HG03196 (cell line): ENCODE results near the gene BORA.
"Not testable (repeated sequence)": the region's sequence is repeated elsewhere in the genome, so short reads cannot be mapped to it uniquely, and the experiment has no call there.

Experiments used
- ATAC-seq: cut with Tn5 transposase; IDR thresholded peaks from one replicate; pipeline ENCODE4 v1.9.1; 2021; ENCODE audit not compliant: unreplicated experiment

Gene BORA

DNA sequence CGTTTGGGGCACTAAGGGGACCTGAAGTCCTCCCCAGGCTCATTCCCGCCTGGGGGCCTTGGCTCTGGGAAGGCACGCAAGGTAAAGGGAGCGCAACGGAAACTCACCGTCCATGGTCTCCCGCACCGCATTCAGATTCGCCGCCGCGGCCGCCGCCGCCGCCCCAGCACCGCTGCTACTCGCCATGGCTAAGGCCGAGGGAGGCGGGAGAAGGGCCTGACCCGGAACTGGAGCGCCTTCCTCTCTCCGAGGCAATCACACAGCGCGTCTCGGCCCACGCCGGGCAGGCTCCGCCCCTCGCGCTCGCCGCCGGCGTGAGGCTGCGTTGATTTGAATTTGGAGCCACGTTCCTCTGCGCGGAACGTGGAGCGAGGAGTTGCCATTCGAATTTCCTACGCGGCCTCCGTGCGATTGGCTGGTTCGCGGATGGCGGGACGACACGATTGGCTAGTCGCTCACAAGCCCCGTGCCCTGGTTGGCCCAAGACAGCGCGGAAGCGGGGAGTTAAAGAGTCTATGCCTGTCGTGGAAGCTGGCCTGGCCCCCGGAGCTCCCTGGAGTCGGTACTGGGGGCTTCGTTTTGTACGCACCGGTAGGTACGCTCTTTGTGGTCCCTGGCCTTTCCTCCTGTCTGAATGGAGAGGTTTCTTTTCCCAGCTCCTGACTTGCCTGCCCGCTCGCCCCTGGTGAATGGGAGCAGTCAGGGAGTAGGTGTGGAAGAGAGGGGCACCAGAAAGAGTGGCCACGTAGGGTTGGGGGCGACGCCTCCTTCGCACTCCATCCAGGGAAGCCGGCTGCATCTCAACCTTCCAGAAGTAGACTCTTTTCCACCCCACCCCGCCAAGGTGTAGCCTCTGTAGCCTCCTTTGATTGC, at the start of gene BORA, which contains the start of gene MZT1:
Gene BORA, plus strand, starts transcription at position 507 of the 873 bp plus-strand sequence. CDS start 1,018 bp downstream, outside the sequence.
Gene MZT1, minus strand, starts transcription at position 213 of the 873 bp plus-strand sequence. Its CDS starts 27 bp downstream, at position 186.
- peak; percentile 96 for ATAC-seq

GRCh38 chr13:72678312-72678711, 49.4 kb upstream of the BORA start:
- no peak for ATAC-seq

DNA sequence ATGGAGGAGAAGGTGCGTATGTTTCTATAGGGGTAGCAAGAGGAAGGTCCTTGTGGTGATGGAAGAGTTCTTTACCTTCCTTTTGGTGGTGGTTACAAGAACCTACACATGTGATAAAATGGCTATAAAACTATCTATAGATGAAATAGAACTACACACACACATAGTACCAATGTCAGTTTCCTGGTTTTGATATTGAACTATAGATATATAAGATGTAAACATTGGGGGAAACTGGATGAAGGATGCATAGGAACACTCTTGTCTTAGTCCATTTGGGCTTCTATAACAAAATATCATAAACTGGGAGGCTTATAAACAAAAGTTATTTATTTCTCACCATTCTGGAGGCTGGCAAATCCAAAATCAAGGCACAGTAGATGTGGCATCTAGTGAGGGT, 47.4 kb upstream of the BORA start:
- ATAC-seq: no peak

DNA sequence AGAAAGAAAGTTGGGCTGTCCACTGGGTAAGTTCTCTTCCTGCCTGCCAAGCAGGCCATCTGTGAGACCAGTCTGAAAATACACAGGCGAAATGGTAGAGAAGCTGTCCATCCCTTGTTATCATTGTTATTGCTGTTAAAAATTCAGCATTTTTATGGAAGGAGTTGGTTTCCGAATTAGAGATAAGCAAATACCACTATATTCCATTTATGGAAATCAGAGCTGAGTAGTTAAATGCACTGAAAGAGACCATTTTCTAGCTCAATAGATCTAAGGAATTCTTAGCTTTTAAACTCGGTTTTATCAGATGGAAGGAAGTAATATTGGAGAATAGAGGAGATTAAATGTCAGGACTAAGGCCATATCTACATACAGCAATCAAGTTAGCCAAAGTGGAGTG, 41.0 kb upstream of the BORA start:
- no peak for ATAC-seq

DNA sequence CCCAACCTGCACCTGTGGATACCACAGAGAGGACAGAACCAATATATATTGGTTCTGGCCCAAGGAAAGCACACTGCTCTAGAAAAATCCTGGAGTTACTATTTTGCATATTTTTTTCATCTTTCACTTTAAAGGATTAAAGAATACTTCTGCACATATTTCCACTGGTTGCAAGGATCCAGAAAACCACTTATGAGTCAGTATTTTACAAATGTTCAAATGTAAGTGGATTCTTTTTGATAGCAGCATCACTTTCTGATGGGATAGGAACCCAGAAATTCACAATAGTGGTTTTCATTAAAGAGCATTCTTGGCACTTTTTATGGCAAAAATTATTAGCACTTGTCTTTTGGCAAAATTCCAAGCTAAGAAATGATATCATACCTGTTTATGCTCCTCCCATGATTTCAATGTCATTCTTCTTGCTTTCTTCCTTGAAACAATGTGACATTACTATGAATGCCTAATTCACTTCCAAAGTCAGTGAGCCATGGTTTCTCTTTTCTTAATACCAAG, 38.5 kb upstream of the BORA start:
- no peak for ATAC-seq

DNA sequence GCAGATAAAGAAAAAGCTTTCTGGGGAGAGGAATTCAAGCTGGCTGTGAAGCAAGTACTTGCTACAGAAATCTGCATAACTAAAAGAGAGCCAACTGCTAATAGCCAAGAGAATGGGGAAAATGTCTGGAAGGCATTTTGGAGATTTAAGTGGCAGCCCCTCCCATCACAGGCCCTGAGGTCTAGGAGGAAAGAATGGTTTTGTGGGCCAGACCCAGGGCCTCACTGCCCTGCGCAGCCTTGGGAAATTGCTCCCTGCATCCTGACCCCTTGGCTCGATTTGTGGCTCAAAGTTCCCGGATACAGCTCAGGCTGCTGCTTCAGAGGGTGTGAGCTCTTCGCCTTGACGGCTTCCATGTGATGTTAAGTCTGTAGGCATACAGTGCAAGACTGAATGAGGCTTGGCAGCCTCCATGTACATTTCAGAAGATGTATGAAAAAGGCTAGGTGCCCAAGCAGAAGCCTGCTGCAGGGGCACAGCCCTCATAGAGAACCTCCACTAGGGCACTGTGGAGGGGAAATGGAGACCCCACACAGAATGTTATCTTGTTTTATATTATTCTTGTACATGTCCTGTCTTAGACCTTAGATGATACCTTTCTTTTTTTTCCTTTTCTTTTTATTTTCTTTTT, 34.7 kb upstream of the BORA start:
- ATAC-seq: no peak

- no peak for ATAC-seq
Measured at GRCh38 chr13:72693832-72694231, 33.9 kb upstream of the BORA start.

GRCh38 chr13:72694314-72694713, 33.4 kb upstream of the BORA start:
- no peak for ATAC-seq

DNA sequence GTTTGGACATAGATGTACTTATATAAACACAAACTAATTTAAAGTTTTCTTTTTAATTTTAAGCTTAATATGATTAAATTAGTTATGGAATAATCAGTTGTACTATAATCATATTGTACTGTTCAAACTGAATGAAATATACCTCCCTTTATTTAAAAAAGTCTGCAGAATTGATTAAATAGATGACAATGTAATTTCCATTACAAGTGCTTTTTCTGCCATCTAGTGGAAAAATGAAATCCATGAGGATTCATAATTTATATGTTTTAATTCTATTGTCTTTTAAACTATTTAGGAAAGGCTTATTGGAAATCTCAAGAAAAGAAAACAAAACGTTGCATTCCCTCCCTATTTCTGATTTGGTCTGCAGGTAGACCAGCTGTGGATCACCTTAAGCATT, 31.1 kb upstream of the BORA start:
- ATAC-seq: no peak

DNA sequence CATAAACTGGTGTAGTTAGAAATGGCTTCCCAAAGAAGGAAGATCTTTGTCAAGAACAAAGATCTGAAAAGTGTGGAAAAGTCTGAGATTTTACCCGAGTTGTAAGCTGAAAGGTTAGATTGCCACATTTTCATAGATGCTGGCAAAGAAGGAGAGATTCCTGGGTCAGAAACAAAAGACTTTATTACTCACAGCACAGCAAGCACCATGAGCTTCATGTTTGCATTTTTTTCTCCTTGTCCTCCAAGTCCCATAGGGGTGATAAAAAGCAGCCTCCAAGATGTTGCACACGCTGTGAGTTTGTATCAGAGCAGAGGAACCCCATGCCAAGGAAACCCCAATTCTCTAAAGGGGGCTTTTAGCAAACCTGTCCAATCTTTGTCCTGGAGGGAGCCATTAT, 29.6 kb upstream of the BORA start:
- no peak for ATAC-seq

GRCh38 chr13:72700509-72700908, 27.2 kb upstream of the BORA start:
- no peak for ATAC-seq

DNA sequence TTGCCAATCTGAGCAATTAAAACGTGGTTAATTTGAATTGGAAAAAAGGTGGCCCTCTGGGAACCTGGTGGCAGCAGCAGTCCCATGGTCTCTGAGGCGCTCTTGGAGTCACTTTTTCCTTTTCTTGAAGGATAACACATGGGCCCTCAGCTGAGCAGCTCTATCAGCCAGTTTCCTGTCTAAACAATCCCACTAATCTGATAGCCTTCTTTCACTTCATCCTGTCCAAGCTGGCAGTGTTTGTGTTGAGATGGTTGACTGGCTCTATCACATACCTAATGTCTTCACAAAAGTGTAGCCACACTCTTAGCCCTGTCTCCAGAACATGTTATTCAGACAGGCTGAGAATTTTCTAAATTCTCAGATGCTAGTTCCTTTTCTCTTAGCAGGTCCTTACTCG, 10.9 kb upstream of the BORA start:
- ATAC-seq: no peak

GRCh38 chr13:72726185-72726584, 1.5 kb upstream of the BORA start:
- not testable (repeated sequence) for ATAC-seq

DNA sequence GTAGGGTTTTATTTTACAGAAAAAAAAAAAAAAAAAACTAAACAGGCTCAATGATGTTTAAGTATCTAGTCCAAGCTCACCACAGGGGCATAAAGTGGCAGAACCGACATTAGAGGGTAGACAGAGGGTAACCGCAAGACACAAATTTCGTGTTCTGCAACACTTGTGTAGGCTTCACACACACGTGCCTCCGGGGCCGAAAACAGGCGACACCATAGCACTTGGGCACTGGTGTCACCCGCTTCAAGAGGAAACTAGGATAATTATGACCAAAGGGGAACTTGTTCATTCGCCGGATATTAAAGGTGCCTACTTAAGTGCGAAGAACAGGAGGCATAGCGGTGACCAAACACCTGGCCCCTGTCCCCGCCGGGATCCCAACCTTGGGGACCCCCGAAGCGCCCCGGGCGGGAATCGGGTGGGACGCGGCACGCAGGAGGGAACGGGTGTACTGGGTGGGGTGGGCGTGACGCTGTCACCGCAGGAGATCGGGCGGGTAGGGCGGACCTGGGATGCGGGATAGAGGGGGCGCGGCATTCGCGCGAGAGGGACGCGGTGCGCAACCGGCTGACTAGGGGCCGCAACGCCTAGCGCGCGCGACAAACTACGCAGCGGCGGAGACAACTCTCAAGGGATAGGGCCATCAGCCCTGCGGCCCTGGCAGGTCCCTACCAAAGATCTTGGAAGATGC, 852 bp upstream of the BORA start:
- peak; percentile 30 for ATAC-seq

DNA sequence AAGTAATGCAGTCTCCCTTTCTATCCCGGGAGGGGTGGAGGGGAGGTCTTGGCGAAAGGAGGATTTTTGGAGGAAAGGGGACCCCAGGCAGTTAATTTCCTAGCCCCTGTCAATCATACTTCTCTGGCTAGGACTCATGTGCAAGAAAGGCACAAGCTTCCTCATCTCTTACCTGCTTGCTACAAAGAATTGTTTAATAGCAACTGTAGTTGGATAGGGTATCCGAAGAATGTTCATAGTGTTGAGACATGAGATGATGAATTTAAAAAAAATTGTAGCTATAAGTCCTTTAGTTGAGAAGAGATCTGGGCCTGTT, 525 bp downstream of the BORA start:
- ATAC-seq: no peak

- ATAC-seq: no peak
Measured at GRCh38 chr13:72737033-72737432, 9.3 kb downstream of the BORA start.

DNA sequence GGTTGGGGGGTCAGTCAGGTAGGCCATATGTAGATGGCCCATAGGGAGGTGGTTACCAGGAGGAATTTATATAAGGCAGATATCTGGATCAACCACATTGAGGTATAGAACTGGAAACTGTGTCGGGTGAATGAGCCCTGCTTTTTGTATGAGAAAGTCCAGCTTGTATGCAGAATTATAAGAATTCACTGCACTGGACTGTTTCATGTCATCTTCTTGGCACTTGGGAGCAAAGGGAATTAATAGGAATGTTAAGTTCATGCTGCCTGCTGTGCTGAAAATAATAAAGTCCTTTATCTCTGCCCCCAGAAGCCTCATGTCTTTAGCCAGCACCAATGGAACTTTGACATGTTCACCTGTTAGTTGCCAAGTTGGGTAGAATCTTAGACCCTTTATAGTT, 12.3 kb downstream of the BORA start:
- ATAC-seq: no peak

DNA sequence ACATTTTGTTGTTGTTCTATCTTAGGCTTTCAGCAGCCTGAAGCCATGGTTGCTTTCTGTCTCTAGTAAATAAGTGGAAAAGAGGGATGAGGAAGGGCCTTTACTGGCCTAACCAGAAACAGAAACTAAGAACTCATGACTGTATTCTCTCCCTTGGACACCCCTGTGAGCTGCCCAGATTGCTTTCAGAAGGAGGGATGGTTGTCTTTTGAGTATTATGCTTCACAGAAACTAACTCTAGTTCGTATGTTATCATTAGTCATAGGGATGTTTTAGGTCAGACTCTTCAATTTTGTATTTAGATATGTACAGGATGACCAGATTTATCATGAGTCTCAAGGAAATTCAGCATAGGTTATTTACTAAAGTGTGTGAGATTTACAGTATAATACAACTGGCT, 17.5 kb downstream of the BORA start:
- ATAC-seq: peak; percentile 43

GRCh38 chr13:72751220-72751619, 23.5 kb downstream of the BORA start:
- no peak for ATAC-seq

DNA sequence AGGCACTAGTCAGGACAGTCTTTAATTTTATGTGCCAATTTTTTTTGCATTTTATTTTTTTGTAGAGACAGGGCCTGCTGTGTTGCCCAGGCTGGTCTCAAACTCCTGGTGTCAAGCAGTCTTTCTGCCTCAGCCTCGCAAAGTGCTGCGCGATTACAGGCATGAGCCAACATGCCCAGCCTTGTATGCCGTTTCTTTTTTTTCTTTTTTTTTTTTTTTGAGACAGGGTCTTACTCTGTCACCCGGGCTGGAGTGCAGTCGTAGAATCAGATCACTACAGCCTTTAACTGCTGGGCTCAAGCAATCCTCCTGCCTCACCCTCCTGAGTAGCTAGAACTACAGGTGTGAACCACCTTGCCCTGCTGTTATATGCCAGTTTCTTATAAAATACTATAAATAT, 26.4 kb downstream of the BORA start:
- ATAC-seq: no peak

GRCh38 chr13:72757792-72758535, 30.2 kb downstream of the BORA start:
- no peak for ATAC-seq
